ENCODE data around the gene C1QL2.

C1QL2 gene

GRCh38 chr2:119142824-119143223 is 15.7 kb downstream of the C1QL2 start:
- no peak for DNase-seq (ENCODE audit: low read depth in 2 of 2)

DNA sequence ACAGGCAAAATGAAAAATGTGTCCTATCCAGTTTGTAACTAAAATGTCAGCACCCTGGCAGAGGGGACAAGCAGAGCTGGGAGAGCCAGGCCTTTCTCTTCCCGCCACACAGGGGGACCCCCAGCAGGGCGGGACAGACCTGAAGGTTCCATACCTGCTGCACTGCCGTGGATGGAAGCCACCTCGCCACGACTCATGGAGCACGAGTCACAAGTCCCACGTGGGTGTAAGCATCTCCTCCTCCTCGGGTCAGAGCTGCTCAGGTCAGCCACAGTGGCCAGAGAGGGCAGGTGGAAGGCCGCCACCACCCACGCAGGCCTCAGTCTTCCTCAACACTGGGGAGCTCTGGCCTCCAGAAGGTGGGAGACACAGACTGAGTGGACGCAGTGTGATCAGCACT is 21.0 kb downstream of the C1QL2 start:
- DNase-seq (ENCODE audit: low read depth in 2 of 2): no peak

DNA sequence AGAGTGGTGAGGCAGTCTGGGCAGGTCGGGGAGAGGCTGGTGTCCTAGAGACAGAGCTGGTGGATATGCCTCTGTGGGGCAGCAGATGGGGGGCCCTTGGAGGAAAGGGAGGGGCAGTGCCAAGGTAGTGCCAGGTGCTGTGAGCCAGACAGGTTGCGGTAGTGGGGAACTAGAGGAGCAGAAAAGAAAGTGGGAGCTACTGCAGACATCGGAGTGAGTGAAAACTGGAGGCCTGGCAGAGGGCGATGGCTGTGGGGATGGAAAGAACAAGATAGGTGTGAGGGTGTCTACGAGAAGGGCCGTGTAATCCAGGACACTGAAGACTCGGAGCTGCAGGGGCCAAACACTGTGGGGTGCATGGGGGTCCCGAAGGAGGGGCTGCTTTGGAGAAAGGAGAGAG is 21.7 kb downstream of the C1QL2 start:
- no peak for DNase-seq (ENCODE audit: low read depth in 2 of 2)

DNA sequence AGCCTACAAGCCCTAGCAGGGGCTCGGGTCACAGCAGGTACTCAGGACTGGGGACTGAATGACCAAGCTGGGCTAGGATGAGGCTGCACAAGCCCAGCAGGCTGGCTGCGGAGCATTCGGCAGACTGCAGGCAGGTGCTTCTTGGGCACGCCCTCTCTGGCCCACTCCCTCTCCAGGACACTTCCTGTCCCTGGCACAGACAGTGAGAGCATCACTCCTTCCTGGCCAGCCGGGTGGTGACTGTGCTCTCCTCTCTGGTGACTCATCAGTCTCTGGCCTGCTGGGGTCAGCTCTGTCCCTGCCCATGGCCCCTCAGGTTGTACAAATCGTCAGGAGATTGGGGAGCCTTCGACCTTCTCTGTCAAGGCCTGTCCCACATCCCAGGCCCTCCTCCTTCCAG is 22.5 kb downstream of the C1QL2 start:
- no peak for DNase-seq (ENCODE audit: low read depth in 2 of 2)

DNA sequence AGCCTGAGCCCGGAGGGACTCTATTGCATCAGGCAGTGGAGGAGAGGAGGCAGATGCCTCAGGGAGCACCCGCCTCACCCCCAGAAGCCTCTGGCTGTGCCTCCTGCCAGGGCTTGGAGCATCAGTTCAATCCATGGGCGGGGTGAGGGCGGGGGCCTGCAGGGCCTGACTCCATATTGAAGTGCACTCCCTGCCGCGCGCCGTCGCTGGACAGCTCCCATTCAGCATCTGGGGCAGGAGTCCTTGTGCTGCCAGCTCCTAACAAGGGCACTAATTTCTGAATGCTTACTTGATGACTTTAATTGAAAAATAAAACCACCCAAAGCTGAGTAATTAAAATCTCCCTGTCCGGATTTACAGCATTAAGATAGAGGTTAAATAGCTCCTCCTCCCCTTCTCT is 23.8 kb downstream of the C1QL2 start:
- DNase-seq (ENCODE audit: low read depth in 2 of 2): no peak

GRCh38 chr2:119126650-119127049 is 31.9 kb downstream of the C1QL2 start:
- DNase-seq (ENCODE audit: low read depth in 2 of 2): peak; percentile 5 to 29

GRCh38 chr2:119123389-119123788 is 35.2 kb downstream of the C1QL2 start:
- no peak for DNase-seq (ENCODE audit: low read depth in 2 of 2)

DNA sequence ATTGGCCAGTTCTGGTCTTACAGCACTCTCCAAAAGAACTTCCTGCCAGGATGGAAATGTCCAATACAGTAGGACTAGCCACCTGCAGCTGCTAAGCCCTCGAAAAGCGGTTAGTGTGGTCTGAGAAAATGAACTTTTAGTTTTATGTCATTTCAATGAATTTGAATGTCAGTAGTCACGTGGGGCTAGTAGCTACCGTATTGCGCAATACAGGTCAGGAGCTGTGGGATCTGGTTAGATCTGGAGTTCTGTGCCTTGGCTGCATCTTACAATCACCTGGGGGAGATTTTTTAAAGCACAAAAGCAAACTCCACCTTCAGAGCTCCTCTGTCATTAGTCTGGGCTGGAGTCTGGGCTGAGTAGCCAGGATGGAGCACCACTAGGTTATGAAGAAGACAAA is 35.9 kb downstream of the C1QL2 start:
- no peak for DNase-seq (ENCODE audit: low read depth in 2 of 2)

DNA sequence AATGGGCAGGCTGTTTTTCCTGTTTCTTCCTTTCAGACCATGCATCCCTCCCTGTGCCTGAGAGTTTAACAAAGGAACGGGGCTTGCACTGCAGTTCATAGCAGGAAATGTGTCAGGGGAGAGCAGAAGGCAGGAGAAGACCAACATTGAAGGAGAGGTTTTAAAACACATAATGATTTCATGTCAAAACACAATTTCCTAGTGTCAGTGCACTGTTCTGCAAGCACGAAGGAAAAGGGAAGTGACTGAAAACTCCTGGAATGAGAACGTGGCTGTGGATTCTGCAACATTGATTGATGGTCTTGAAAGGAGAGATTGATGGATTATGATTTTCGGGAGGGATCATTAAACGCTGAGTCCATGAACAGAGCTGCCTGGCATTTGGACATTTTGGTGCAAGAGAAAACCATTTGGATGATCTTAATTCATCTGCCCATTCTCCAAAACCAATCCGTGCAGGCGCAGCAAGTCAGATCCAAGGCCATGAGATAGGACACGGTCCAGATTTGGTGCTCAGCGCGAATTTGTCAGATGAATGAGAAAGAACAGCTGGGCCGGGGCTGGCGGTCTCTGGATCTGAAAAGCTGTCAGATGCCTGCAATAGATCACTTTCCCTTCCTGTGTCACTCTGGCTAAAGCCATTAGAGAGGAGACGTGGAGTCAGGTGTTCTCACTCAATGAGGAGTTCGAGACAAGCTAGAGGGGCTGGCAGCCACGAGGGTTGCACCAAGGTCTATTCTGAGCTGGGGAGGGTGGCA is 38.4 kb downstream of the C1QL2 start:
- DNase-seq (ENCODE audit: low read depth in 2 of 2): no peak

DNA sequence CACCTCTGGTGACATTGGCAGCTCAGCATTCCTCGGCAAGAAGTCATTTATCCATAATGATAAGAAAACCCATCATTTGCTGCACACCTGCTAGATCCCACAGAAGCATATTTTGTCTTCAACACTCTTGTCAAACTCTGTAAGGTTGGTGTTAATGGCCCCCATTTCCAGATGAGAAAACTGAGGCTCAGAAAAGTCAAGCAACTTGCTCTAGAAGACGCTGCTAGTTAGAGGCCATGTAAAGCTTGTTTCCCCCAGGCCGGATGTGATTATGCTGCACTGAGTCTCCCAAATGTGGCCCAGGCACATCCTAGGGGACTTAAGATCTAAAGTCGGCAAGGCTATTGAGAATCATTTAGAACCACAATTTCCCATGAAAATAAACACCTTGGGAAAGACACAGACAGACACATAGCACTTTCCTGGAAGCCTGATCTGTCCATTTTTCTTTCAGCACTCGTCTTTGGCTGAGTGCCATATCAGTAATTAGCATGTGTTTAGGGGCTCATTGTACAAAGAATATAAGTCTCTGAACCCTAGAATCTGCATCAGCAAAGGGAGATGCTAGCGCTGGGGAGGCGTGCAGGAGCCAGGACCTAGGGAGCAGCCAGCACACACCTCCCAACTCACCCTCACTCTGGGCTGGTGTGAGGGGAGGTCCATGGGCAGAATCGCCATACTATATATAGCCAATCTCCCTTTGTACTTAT is 39.3 kb downstream of the C1QL2 start:
- no peak for DNase-seq (ENCODE audit: low read depth in 2 of 2)

GRCh38 chr2:119117891-119118882 is 40.4 kb downstream of the C1QL2 start:
- DNase-seq (ENCODE audit: low read depth in 2 of 2): no peak

DNA sequence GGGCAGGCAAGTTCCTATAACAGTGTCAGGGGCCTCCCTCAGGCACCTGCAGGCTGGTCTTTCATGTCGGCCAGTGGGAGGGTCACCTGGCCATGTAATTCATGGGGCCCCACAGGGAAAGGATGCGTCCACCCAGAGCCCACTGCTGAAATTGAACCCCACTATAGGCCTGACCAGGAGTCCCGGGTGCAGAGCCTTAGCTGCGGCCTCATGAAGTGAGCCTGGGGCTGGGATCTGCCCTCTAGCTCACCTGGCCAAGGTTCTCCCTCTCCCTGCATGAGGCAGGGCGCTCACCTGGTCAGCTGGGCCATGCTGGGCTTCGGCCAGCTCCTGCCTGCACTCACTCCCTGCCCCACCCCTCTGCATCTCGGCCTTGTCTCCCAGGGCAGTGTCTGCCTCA is 41.1 kb downstream of the C1QL2 start:
- no peak for DNase-seq (ENCODE audit: low read depth in 2 of 2)

- DNase-seq (ENCODE audit: low read depth in 2 of 2): no peak
Observed at GRCh38 chr2:119116411-119117295, 41.9 kb downstream of the C1QL2 start.

DNA sequence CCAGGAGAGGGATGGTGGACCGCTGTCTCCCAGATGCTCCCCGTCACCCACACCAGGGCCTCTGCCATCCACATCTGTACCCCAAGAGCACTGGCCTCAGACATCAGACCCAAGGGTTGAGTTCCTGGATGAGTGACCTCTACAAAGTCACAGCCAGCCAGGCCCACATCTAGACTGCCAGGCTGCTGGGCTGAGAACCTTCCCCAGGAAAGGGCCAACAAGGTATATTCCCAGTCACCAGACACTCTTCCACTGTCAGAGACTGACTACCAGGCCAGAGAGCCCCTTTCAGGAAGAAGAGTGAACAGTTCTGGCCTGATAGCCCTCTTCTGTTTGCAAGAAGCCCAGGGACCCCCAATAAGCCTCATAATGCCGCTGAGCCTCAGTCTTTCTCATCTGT is 44.3 kb downstream of the C1QL2 start:
- no peak for DNase-seq (ENCODE audit: low read depth in 2 of 2)

DNA sequence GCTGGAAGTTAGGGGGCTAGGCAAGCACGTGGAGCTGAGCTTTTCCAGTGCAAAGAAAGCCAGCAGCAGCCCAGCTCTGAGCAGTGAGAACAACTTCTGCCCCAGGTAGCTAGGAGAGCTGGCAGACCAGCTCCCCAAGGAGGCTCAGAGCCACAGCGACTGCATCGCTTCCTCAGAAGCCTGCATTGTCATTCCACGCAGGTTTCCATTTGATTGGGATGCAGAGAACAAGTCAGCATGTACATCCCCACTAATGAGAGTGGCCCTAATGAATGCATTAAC is 45.1 kb downstream of the C1QL2 start:
- no peak for DNase-seq (ENCODE audit: low read depth in 2 of 2)

- DNase-seq (ENCODE audit: low read depth in 2 of 2): no peak
Observed at GRCh38 chr2:119112770-119113488, 45.6 kb downstream of the C1QL2 start.

DNA sequence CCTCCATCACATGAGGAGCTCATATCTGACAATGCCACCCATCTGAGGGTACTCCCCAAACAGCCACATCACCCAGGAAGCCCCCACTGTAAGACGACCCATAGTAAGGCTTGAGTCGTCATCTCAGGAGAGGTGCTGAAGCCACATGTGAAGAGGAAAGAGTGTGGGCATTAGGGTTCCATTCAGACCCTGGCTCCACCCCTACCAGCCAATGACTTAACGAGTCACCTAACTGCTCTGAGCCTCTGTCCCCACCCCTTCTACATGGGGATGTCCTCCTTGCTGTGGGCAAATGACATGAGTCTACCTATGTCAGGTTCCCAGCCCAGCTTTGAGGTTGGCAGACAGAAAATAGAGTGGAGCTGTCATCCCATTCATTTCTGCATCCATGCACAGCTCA is 46.3 kb downstream of the C1QL2 start:
- no peak for DNase-seq (ENCODE audit: low read depth in 2 of 2)

- no peak for DNase-seq (ENCODE audit: low read depth in 2 of 2)
Observed at GRCh38 chr2:119111115-119111975, 47.2 kb downstream of the C1QL2 start.

GRCh38 chr2:119109866-119110265 is 48.7 kb downstream of the C1QL2 start:
- DNase-seq (ENCODE audit: low read depth in 2 of 2): no peak

DNA sequence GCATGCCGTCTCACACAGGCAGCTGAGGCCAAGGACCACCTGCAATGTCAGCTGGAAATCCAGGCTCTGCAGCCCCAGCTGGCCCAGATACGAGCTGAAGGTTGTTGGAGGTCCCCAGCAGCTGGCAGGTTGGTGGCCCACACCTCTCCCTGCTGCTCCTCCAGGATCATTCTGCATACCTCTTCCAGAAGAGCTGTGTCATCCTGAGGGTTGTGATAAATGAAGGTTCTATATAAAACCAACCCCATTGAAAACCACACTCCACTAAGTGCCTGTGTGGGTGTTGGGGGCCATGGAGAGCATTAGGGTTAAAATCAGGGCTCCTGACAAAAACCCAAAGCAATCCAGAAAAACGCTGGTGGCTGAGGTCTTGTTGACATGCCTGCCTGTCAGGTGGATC is 50.4 kb downstream of the C1QL2 start:
- DNase-seq (ENCODE audit: low read depth in 2 of 2): no peak
